HepG2 (cell line): Measurements from ENCODE around the gene ABCG8. TPM values are rescaled to one million over a fixed set of nuclear protein-coding genes. Genes with fewer than 3 reads are reported as not detected.

Experiments used
- FOXK1 ChIP-seq: sonication (generic); formaldehyde crosslinking; IDR thresholded peaks from 2 replicates; pipeline ENCODE4 v1.4.0; 2020; ENCODE audit warnings: low read depth, missing genetic modification reagents, borderline replicate concordance
- HMG20B ChIP-seq: conservative IDR thresholded peaks from 2 replicates; pipeline ENCODE4 v1.6.1; 2016; ENCODE audit warnings: missing genetic modification reagents, missing compliant biosample characterization
- LCORL ChIP-seq, 2 experiments: fragments of 450-650 bp in 1 of 2; sonication (generic) in 1 of 2; formaldehyde crosslinking in 1 of 2; IDR thresholded peaks; 2 replicates each; pipeline versions ENCODE4 v1.5.0 to v1.6.1; 2017 to 2020; ENCODE audit warnings: antibody characterized with exemption in 1 of 2, missing genetic modification reagents in 1 of 2
- MYNN ChIP-seq: sonication (generic); formaldehyde crosslinking; IDR thresholded peaks from 2 replicates; pipeline ENCODE4 v1.4.0; 2020; ENCODE audit warnings: mild to moderate bottlenecking, low read depth, missing genetic modification reagents
- NR3C1 ChIP-seq: sonication (generic); formaldehyde crosslinking; IDR thresholded peaks from 2 replicates; pipeline ENCODE4 v1.4.0; 2020; ENCODE audit warnings: missing genetic modification reagents
- PLRG1 ChIP-seq: fragments of 450-650 bp; conservative IDR thresholded peaks from 2 replicates; pipeline ENCODE4 v1.6.1; 2016
- ZNF101 ChIP-seq: sonication (generic); formaldehyde crosslinking; IDR thresholded peaks from 2 replicates; pipeline ENCODE4 v1.4.0; 2020; ENCODE audit warnings: mild to moderate bottlenecking, low read depth, missing genetic modification reagents, borderline replicate concordance
- ZNF253 ChIP-seq: sonication (generic); formaldehyde crosslinking; IDR thresholded peaks from 2 replicates; pipeline ENCODE4 v1.8.0; 2022; ENCODE audit warnings: mild to moderate bottlenecking, missing genetic modification reagents, borderline replicate concordance
- ZNF75D ChIP-seq: sonication (generic); formaldehyde crosslinking; IDR thresholded peaks from 2 replicates; pipeline ENCODE4 v1.8.1; 2023; ENCODE audit warnings: missing genetic modification reagents, mild to moderate bottlenecking, borderline replicate concordance
- ZNF782 ChIP-seq: sonication (generic); formaldehyde crosslinking; IDR thresholded peaks from 2 replicates; pipeline ENCODE4 v1.4.0; 2020; ENCODE audit warnings: missing genetic modification reagents, mild to moderate bottlenecking, borderline replicate concordance
- polyA plus RNA-seq, 8 experiments: library from polyadenylated mRNA; depleted of rRNA in 3 of 8; stranded (reverse) in 7 of 8; unstranded in 1 of 8; fragments of >200 nt; fragmentation: Illumina TruSeq in 4 of 8; extraction: Trizol in 4 of 8; gene quantifications; 2 replicates each; pipeline versions ENCODE4 v1.2.1 to v1.2.3, GENCODE V29; 2011 to 2016; ENCODE audit warnings: low read depth in 4 of 8, missing spikeins in 1 of 8, mixed read lengths in 1 of 8; ENCODE audit not compliant: insufficient read depth in 1 of 8
- total RNA-seq, 5 experiments: library from RNA; depleted of rRNA; stranded (reverse); fragments of >200 nt; fragmentation: Illumina TruSeq; extraction: Trizol; gene quantifications; 2 replicates each; pipeline ENCODE4 v1.2.3, GENCODE V29; 2016; ENCODE audit warnings: low read depth in 1 of 5
- TF ChIP-seq, protein P1 (sequence below): sonication (generic); formaldehyde crosslinking; IDR thresholded peaks from 2 replicates; pipeline ENCODE4 v1.5.1; 2020; ENCODE audit warnings: mild to moderate bottlenecking, missing genetic modification reagents, moderate library complexity
- TF ChIP-seq, protein P2 (sequence below): sonication (generic); formaldehyde crosslinking; conservative IDR thresholded peaks from 2 replicates; pipeline ENCODE4 v1.4.0; 2020; ENCODE audit warnings: missing genetic modification reagents
- TF ChIP-seq, protein P3 (sequence below): sonication (generic); formaldehyde crosslinking; IDR thresholded peaks from 2 replicates; pipeline ENCODE4 v1.5.0; 2020; ENCODE audit warnings: missing genetic modification reagents

Gene ABCG8
- total and polyA plus RNA-seq, 2 of the 13 experiments (the other 11 are each of a cell fraction or from before 2014, with no cell fraction given): 8.1 to 8.8 TPM

DNA sequence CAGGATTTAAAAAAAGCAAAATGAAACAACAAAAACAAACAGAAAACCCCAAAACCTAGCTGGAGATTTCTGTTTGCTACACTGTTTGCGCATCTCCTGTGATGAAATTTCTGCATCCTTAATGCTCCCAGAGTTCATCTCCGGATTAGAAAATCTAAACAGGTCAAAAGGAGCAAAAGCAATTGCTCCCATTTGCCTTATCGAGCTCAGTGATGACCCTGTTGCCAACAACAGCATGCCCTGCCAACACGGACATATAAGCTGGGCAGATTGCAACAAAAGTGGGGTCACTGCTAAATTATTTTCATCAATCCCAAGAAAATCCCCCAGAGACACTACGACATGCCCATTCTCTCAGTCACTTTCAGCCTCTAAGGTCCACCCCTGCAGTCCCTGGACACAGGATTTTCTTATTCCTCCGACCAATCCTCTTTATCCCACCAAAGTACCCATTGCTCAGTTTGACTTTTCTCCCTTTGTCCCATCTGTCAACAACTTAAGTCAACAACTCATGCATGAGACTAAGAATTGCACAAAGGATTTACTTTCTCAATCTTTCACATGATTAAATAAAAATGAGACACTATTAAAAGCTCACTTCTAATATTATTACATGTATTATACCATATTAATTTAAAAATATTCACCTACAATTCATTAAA, 67.8 kb downstream of the ABCG8 start (continued):
- TF ChIP-seq, protein P1, sequence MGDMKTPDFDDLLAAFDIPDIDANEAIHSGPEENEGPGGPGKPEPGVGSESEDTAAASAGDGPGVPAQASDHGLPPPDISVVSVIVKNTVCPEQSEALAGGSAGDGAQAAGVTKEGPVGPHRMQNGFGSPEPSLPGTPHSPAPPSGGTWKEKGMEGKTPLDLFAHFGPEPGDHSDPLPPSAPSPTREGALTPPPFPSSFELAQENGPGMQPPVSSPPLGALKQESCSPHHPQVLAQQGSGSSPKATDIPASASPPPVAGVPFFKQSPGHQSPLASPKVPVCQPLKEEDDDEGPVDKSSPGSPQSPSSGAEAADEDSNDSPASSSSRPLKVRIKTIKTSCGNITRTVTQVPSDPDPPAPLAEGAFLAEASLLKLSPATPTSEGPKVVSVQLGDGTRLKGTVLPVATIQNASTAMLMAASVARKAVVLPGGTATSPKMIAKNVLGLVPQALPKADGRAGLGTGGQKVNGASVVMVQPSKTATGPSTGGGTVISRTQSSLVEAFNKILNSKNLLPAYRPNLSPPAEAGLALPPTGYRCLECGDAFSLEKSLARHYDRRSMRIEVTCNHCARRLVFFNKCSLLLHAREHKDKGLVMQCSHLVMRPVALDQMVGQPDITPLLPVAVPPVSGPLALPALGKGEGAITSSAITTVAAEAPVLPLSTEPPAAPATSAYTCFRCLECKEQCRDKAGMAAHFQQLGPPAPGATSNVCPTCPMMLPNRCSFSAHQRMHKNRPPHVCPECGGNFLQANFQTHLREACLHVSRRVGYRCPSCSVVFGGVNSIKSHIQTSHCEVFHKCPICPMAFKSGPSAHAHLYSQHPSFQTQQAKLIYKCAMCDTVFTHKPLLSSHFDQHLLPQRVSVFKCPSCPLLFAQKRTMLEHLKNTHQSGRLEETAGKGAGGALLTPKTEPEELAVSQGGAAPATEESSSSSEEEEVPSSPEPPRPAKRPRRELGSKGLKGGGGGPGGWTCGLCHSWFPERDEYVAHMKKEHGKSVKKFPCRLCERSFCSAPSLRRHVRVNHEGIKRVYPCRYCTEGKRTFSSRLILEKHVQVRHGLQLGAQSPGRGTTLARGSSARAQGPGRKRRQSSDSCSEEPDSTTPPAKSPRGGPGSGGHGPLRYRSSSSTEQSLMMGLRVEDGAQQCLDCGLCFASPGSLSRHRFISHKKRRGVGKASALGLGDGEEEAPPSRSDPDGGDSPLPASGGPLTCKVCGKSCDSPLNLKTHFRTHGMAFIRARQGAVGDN: no peak
- TF ChIP-seq NR3C1 (CRISPR knock-in tag) (no peak), FOXK1 (CRISPR knock-in tag) (no peak), ZNF75D (CRISPR knock-in tag) (no peak), PLRG1 (no peak), MYNN (CRISPR knock-in tag) (no peak), HMG20B (CRISPR knock-in tag) (no peak), ZNF101 (no peak), ZNF782 (CRISPR knock-in tag) (no peak), LCORL (IDR thresholded peaks at IDR 0.05) (no peak), LCORL (CRISPR knock-in tag; IDR thresholded peaks at IDR 0.05) (no peak), ZNF253 (CRISPR knock-in tag) (no peak)
- TF ChIP-seq, protein P2, sequence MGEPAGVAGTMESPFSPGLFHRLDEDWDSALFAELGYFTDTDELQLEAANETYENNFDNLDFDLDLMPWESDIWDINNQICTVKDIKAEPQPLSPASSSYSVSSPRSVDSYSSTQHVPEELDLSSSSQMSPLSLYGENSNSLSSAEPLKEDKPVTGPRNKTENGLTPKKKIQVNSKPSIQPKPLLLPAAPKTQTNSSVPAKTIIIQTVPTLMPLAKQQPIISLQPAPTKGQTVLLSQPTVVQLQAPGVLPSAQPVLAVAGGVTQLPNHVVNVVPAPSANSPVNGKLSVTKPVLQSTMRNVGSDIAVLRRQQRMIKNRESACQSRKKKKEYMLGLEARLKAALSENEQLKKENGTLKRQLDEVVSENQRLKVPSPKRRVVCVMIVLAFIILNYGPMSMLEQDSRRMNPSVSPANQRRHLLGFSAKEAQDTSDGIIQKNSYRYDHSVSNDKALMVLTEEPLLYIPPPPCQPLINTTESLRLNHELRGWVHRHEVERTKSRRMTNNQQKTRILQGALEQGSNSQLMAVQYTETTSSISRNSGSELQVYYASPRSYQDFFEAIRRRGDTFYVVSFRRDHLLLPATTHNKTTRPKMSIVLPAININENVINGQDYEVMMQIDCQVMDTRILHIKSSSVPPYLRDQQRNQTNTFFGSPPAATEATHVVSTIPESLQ (CRISPR knock-in tag): no peak
- TF ChIP-seq, protein P3, sequence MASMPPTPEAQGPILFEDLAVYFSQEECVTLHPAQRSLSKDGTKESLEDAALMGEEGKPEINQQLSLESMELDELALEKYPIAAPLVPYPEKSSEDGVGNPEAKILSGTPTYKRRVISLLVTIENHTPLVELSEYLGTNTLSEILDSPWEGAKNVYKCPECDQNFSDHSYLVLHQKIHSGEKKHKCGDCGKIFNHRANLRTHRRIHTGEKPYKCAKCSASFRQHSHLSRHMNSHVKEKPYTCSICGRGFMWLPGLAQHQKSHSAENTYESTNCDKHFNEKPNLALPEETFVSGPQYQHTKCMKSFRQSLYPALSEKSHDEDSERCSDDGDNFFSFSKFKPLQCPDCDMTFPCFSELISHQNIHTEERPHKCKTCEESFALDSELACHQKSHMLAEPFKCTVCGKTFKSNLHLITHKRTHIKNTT (CRISPR knock-in tag): no peak
